GM06990 (cell line): Measurements from ENCODE around the gene SIPA1.

Experiments used
- DNase-seq: peaks from one replicate; pipeline ENCODE4 v3.0.0-alpha.2; 2011; ENCODE audit not compliant: insufficient read length; ENCODE audit errors: extremely low read depth
- H3K27me3 ChIP-seq: replicated peaks from 2 replicates; pipeline ENCODE4 v1.6.0; 2011; ENCODE audit warnings: low read length; ENCODE audit not compliant: control insufficient read depth, insufficient read depth
- H3K36me3 ChIP-seq: 2 replicates; pipeline ENCODE4 v1.5.1; 2011; ENCODE audit warnings: low read length; ENCODE audit not compliant: control insufficient read depth, insufficient read depth
- H3K4me3 ChIP-seq: replicated peaks from 2 replicates; pipeline ENCODE4 v1.5.1; 2011; ENCODE audit warnings: low read depth, mild to moderate bottlenecking, control low read depth, low read length
- TF ChIP-seq, protein P1 (sequence below): IDR thresholded peaks from 2 replicates; pipeline ENCODE4 v1.5.1; 2011; ENCODE audit warnings: low read length, control low read depth, mild to moderate bottlenecking, inconsistent platforms; ENCODE audit not compliant: insufficient read depth, poor library complexity, severe bottlenecking

The SIPA1 gene, protein sequence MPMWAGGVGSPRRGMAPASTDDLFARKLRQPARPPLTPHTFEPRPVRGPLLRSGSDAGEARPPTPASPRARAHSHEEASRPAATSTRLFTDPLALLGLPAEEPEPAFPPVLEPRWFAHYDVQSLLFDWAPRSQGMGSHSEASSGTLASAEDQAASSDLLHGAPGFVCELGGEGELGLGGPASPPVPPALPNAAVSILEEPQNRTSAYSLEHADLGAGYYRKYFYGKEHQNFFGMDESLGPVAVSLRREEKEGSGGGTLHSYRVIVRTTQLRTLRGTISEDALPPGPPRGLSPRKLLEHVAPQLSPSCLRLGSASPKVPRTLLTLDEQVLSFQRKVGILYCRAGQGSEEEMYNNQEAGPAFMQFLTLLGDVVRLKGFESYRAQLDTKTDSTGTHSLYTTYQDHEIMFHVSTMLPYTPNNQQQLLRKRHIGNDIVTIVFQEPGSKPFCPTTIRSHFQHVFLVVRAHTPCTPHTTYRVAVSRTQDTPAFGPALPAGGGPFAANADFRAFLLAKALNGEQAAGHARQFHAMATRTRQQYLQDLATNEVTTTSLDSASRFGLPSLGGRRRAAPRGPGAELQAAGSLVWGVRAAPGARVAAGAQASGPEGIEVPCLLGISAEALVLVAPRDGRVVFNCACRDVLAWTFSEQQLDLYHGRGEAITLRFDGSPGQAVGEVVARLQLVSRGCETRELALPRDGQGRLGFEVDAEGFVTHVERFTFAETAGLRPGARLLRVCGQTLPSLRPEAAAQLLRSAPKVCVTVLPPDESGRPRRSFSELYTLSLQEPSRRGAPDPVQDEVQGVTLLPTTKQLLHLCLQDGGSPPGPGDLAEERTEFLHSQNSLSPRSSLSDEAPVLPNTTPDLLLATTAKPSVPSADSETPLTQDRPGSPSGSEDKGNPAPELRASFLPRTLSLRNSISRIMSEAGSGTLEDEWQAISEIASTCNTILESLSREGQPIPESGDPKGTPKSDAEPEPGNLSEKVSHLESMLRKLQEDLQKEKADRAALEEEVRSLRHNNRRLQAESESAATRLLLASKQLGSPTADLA

DNA sequence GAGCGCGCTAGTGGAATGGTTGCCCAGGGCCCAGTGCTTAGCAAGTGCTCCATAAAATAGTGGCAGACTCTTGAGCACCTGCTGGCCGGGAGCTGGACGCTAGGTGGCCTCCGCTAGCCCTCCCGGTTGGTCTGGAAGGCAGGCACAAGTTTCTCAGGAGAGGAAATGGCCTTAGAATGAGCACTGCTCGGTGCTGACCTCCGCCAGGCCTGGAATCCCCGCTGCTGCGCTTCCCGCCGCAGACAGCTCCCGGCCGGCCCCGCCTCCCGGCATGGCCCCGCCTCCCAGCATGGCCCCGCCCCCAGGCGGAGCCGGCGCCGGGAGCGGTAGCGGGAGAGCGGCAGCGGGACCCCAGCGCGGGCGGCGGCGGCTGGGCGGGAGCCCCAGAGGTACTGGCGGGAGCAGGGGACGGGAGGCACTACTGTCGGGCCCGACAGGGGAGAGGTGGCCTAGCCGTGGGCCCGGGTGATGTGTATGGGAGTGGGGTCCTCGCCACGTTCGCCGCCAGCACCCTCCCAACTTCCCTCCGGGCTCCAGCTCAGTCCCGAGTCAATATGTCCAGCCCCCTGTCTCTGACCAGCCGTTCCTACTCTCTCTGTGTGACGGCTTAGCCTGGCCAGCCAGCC is at the start of gene SIPA1:
SIPA1 (plus strand) TSS at position 308 of the 626 bp plus-strand sequence. CDS start 2,821 bp downstream, outside the sequence.
- peaks cover 46% of the 10 kb centered on the region for H3K36me3 ChIP-seq
- TF ChIP-seq, protein P1, sequence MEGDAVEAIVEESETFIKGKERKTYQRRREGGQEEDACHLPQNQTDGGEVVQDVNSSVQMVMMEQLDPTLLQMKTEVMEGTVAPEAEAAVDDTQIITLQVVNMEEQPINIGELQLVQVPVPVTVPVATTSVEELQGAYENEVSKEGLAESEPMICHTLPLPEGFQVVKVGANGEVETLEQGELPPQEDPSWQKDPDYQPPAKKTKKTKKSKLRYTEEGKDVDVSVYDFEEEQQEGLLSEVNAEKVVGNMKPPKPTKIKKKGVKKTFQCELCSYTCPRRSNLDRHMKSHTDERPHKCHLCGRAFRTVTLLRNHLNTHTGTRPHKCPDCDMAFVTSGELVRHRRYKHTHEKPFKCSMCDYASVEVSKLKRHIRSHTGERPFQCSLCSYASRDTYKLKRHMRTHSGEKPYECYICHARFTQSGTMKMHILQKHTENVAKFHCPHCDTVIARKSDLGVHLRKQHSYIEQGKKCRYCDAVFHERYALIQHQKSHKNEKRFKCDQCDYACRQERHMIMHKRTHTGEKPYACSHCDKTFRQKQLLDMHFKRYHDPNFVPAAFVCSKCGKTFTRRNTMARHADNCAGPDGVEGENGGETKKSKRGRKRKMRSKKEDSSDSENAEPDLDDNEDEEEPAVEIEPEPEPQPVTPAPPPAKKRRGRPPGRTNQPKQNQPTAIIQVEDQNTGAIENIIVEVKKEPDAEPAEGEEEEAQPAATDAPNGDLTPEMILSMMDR, result peak; percentile 26
- peak; percentile 83 for DNase-seq
- H3K4me3 ChIP-seq, result peak within 1 kb of the TSS; percentile 94
- no peaks in the 10 kb centered on the region for H3K27me3 ChIP-seq

DNA sequence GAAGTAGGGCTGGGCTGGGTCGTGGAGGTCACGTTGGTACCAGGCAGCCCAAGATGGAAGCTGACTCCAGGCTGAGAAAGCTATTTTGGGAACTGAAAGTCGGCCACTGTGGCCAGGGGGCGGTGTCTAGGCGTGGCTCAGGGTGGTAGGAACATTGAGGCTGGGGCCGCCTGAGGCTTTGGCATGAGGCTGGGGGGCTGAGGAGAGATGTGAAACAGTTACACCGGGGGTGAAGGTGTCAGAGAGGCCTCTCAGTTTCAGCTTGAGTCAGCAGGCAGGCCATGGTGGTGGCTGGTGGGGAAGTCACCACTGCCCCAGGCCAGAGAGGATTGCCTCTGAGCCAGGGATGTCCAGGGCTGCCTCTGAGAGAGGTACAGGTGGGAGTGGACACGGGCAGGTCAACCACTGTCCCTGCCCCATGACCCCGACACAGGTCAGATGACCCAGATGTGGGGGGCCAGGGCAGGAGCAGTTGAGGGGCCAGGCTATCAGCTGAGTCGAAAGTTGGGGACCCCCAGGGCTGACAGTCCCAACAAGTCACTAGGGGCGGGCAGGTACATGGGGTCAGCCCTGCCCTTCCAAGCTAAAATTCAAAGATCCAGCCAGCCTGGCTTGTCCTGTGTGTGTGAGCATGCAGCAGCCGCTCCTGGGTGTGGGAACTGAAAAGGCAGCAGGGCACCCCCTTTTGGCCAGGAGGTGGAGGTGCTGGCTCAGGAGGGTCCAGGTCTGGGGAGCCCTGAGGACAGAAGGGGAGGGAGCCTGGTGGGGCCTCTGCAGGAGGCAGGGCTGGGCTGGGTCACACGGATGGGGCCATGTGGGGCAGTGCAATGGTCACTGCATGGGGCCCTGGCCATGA is 49.5 kb upstream of the SIPA1 start:
- TF ChIP-seq, protein P1, result peak; percentile 93
- Histone ChIP-seq H3K27me3 (no peaks in the 10 kb centered on the region), H3K4me3 (peak overlapping the region; percentile 50), H3K36me3 (peaks cover 34% of the 10 kb centered on the region)
- DNase-seq, result peak; percentile 93

DNA sequence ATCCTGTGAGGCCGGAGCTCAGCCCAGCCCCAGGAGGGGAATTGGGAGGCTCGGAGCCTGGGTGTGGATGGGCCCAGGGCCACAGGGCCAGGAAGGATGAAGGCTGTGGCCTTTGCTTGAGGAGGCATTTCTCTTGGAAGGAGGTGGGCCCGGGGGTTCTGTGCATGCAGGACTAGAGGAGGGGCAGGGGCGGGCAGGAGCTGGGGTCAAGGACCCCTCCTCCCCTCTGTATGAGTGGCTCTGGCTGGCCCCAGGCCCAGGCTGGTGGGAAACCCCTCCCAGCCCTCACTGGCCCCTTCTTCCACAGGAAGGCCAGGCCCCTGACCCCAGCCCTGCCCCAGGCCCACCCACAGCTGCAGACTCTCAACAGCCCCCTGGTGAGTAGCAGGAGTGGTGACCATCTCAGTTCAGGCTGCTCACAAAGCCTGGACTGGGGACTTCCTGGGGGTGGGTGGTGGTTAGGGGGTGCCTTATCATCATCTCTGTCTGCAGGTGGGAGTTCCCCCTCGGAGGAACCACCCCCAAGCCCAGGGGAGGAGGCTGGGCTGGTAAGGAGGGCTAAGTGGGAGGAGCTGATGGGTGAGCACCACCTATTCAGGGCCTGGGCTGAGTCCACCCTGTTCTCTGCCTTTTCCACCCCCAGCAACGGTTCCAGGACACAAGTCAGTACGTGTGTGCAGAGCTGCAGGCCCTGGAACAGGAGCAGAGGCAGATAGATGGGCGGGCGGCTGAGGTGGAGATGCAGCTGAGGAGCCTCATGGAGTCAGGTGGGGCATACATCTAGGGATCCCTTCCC is 48.3 kb upstream of the SIPA1 start:
- peaks cover 29% of the 10 kb centered on the region for H3K36me3 ChIP-seq
- H3K27me3 ChIP-seq, result no peaks in the 10 kb centered on the region
- TF ChIP-seq, protein P1, result no peak
- no peak overlapping the region for H3K4me3 ChIP-seq
- DNase-seq, result peak; percentile 71

DNA sequence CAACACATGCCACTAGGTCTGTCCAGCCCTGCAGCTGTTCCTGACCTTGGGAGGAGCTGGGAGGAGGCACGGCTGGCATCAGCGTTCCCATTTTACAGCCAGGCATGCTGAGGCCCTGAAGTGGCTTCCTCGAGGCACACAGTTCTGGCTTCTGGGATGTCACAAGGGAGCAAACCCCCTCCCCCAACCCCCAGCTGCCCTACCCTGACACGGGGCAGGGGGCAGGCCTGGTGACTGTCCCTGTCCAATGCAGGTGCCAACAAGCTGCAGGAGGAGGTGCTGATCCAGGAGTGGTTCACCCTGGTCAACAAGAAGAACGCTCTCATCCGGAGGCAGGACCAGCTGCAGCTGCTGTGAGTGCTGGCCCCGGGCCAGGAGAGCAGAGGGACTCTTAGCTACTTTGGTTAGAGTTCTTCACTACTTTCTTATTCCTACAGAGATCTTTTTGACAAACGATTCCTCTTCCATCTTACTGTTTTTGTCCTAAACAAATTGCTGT is 47.6 kb upstream of the SIPA1 start:
- Histone ChIP-seq H3K36me3 (peaks cover 29% of the 10 kb centered on the region), H3K27me3 (no peaks in the 10 kb centered on the region)
- TF ChIP-seq, protein P1, result no peak

More for the DNA sequence above, 47.6 kb upstream of the SIPA1 start:
- no peak for DNase-seq
- no peak overlapping the region for H3K4me3 ChIP-seq
